ENCODE data around the gene HSD17B12. TPM values are rescaled to one million over a fixed set of nuclear protein-coding genes. Genes with fewer than 3 reads are reported as not detected.

Gene HSD17B12
- total and polyA plus RNA-seq, 2 of the 4 experiments (the other 2 are of a cell fraction) = 38.0 to 44.6 TPM

GRCh38 chr11:43904742-43905535, 224.4 kb downstream of the HSD17B12 start:
- Histone ChIP-seq H2BK15ac (ENCODE audit: low read depth, low read length) (no peak overlapping the region), H2BK20ac (ENCODE audit: low read depth, low read length) (no peak overlapping the region), H3K23ac (ENCODE audit: low read depth, low read length) (no peak overlapping the region), H2AK5ac (ENCODE audit: low read depth, low read length) (no peak overlapping the region), H3K56ac (ENCODE audit: extremely low read depth, insufficient read depth, low read length) (no peak overlapping the region), H3K79me1 (ENCODE audit: low read depth in 1 of 2, low read length in 2 of 2) (peaks cover 4% of the 10 kb centered on the region in 2 experiments; a peak in 1 of 4 replicates), H3K4me3 (ENCODE audit: insufficient read depth, low read depth, low read length) (no peak overlapping the region), H2AFZ (replicated peaks; ENCODE audit: low read length, poor library complexity) (no peak overlapping the region), H3K9me3 (ENCODE audit: control insufficient read depth, insufficient read depth, low read length) (no peaks in the 10 kb centered on the region), H2BK5ac (ENCODE audit: low read depth, low read length, poor library complexity, severe bottlenecking) (no peak overlapping the region), H2AK9ac (replicated peaks; ENCODE audit: low read depth, low read length, poor library complexity) (no peak overlapping the region), H3K4me1 (ENCODE audit: control insufficient read depth, insufficient read depth, low read length) (no peaks in the 10 kb centered on the region), H3K18ac (ENCODE audit: low read depth, low read length) (no peak overlapping the region), H3K27ac (ENCODE audit: insufficient read depth, low read length) (no peak overlapping the region), H2BK120ac (ENCODE audit: low read depth, low read length) (no peak overlapping the region), H3K4ac (ENCODE audit: low read depth, low read length) (no peak overlapping the region), H3K4me2 (ENCODE audit: low read depth, low read length) (no peak overlapping the region), H4K5ac (ENCODE audit: low read depth, low read length) (no peak overlapping the region), H4K20me1 (ENCODE audit: insufficient read depth, low read length) (no peaks in the 10 kb centered on the region), H3K9ac (ENCODE audit: low read depth, low read length) (no peak overlapping the region), H3K27me3 (ENCODE audit: control insufficient read depth, insufficient read depth, low read length) (no peaks in the 10 kb centered on the region), H4K8ac (ENCODE audit: low read depth in 2 of 2, low read length in 2 of 2) (no peak overlapping the region), H3K9me1 (ENCODE audit: insufficient read depth, low read length) (no peaks in the 10 kb centered on the region; the same call in 1 of the 2 replicates), H3K36me3 (ENCODE audit: control insufficient read depth, insufficient read depth, low read length) (peaks cover 14% of the 10 kb centered on the region), H3K14ac (replicated peaks; ENCODE audit: low read depth, low read length) (no peak overlapping the region), H4K91ac (ENCODE audit: insufficient read depth, low read depth, low read length) (no peak overlapping the region)
- WGBS, 2 experiments (ENCODE audit: extremely low coverage in 2 of 2, insufficient read length in 1 of 2) = 20% methylated on average over 1 of the region's 10 CpGs; no CpG with 5 or more reads in 1 of the 2 experiments
- intact Hi-C loops (cut with micrococcal nuclease) = no loop called here
- no TSS peak for BruUV-seq (replicated peaks)
- CTCF ChIA-PET = interaction anchor here (0.9 to 2.9 kb wide), 3 partner anchors 13 to 132 kb away, joined by 3 to 9 read pairs (median 3); no protein-coding TSS in a partner anchor
- ATAC-seq (ENCODE audit: low read depth) (peak; percentile 96), DNase-seq (peak; percentile 76)
- dilution Hi-C loops (cut with HindIII; ENCODE audit: low sequenced_read_pairs, unreplicated experiment) = loop anchor here (25.0 kb wide), 1 partner anchor 132 kb away; the partner anchor contains the start of gene ACCSL
- POLR2A ChIA-PET (ENCODE audit: unreplicated experiment) = interaction anchor here (0.7 kb wide), 1 partner anchor 487 kb away, joined by 7 read pairs; no protein-coding TSS in a partner anchor
- TF ChIP-seq RFX5 (IDR thresholded peaks at IDR 0.05; ENCODE audit: low read depth, low read length) = no peak
- TF ChIP-seq BHLHE40 (IDR thresholded peaks at IDR 0.05; ENCODE audit: low read depth, low read length) = peak; percentile 46
- TF ChIP-seq ELK1 (IDR thresholded peaks at IDR 0.05; ENCODE audit: borderline replicate concordance, low read depth, low read length) = no peak
- TF ChIP-seq NFE2L2 (IDR thresholded peaks at IDR 0.05; ENCODE audit: low read depth, low read length) = no peak
- no peak for TF ChIP-seq MAFK (IDR thresholded peaks at IDR 0.05; ENCODE audit: low read depth, low read length)
- TF ChIP-seq FOS (IDR thresholded peaks at IDR 0.05; ENCODE audit: low read depth, low read length) = peak; percentile 14; the same call in 1 of the 2 replicates
- TF ChIP-seq SMC3 (IDR thresholded peaks at IDR 0.05; ENCODE audit: low read depth, low read length) = peak; percentile 5; the same call in 1 of the 2 replicates
- no peak for TF ChIP-seq POLR2A (IDR thresholded peaks at IDR 0.05; ENCODE audit: low read depth, low read length)
- peak; percentile 63; the same call in 1 of the 2 replicates for TF ChIP-seq CEBPB (IDR thresholded peaks at IDR 0.05; ENCODE audit: low read depth, low read length)
- in situ Hi-C loops (cut with MboI; ENCODE audit: low sequenced_read_pairs) = no loop called here

All from IMR-90 (cell line).